Measurements from ENCODE around the gene GAREM1. TPM values are rescaled to one million over a fixed set of nuclear protein-coding genes. Genes with fewer than 3 reads are reported as not detected.

Gene GAREM1
- total and polyA plus RNA-seq, 4 donors, result 1.5 to 7.5 (median 2.0) TPM

DNA sequence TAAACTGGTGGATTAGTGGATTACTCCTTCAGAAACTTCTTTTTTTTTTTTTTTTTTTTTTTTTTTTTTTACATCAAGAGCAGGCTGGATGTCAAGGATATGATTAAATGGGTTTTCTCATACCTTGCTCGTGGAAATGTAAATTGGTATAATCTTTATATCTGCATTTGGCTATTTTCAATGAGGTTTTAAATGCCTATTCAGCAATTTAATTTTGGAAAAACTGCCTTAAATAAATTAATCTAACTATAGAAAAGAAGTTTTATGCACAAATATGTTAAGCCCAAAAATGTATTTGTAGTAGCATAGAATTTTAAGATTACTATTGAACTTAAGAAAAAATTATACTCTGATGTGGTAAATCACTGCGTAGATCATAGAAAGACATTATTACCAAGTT, 11.4 kb upstream of the GAREM1 start:
- TF ChIP-seq, protein P1, sequence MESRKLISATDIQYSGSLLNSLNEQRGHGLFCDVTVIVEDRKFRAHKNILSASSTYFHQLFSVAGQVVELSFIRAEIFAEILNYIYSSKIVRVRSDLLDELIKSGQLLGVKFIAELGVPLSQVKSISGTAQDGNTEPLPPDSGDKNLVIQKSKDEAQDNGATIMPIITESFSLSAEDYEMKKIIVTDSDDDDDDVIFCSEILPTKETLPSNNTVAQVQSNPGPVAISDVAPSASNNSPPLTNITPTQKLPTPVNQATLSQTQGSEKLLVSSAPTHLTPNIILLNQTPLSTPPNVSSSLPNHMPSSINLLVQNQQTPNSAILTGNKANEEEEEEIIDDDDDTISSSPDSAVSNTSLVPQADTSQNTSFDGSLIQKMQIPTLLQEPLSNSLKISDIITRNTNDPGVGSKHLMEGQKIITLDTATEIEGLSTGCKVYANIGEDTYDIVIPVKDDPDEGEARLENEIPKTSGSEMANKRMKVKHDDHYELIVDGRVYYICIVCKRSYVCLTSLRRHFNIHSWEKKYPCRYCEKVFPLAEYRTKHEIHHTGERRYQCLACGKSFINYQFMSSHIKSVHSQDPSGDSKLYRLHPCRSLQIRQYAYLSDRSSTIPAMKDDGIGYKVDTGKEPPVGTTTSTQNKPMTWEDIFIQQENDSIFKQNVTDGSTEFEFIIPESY (IDR thresholded peaks at IDR 0.05), result no peak
- no peak for TF ChIP-seq TAF1 (conservative IDR thresholded peaks at IDR 0.05)
- no peak for TF ChIP-seq JUND (IDR thresholded peaks at IDR 0.05)
- no peak for TF ChIP-seq SP1 (IDR thresholded peaks at IDR 0.05)
- TF ChIP-seq FOXA1 (IDR thresholded peaks at IDR 0.05), result no peak
- TF ChIP-seq FOXA2 (IDR thresholded peaks at IDR 0.05), result no peak
- TF ChIP-seq, protein P2, sequence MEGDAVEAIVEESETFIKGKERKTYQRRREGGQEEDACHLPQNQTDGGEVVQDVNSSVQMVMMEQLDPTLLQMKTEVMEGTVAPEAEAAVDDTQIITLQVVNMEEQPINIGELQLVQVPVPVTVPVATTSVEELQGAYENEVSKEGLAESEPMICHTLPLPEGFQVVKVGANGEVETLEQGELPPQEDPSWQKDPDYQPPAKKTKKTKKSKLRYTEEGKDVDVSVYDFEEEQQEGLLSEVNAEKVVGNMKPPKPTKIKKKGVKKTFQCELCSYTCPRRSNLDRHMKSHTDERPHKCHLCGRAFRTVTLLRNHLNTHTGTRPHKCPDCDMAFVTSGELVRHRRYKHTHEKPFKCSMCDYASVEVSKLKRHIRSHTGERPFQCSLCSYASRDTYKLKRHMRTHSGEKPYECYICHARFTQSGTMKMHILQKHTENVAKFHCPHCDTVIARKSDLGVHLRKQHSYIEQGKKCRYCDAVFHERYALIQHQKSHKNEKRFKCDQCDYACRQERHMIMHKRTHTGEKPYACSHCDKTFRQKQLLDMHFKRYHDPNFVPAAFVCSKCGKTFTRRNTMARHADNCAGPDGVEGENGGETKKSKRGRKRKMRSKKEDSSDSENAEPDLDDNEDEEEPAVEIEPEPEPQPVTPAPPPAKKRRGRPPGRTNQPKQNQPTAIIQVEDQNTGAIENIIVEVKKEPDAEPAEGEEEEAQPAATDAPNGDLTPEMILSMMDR (IDR thresholded peaks at IDR 0.05; ENCODE audit: low read depth, low read length, missing input control), result no peak
- TF ChIP-seq RAD21 (IDR thresholded peaks at IDR 0.05), result no peak
- no peak for TF ChIP-seq YY1 (IDR thresholded peaks at IDR 0.05)
- TF ChIP-seq, protein P3, sequence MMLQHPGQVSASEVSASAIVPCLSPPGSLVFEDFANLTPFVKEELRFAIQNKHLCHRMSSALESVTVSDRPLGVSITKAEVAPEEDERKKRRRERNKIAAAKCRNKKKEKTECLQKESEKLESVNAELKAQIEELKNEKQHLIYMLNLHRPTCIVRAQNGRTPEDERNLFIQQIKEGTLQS (IDR thresholded peaks at IDR 0.05), result no peak
- TF ChIP-seq HNF4A (conservative IDR thresholded peaks at IDR 0.05), result no peak
- TF ChIP-seq, protein P4, sequence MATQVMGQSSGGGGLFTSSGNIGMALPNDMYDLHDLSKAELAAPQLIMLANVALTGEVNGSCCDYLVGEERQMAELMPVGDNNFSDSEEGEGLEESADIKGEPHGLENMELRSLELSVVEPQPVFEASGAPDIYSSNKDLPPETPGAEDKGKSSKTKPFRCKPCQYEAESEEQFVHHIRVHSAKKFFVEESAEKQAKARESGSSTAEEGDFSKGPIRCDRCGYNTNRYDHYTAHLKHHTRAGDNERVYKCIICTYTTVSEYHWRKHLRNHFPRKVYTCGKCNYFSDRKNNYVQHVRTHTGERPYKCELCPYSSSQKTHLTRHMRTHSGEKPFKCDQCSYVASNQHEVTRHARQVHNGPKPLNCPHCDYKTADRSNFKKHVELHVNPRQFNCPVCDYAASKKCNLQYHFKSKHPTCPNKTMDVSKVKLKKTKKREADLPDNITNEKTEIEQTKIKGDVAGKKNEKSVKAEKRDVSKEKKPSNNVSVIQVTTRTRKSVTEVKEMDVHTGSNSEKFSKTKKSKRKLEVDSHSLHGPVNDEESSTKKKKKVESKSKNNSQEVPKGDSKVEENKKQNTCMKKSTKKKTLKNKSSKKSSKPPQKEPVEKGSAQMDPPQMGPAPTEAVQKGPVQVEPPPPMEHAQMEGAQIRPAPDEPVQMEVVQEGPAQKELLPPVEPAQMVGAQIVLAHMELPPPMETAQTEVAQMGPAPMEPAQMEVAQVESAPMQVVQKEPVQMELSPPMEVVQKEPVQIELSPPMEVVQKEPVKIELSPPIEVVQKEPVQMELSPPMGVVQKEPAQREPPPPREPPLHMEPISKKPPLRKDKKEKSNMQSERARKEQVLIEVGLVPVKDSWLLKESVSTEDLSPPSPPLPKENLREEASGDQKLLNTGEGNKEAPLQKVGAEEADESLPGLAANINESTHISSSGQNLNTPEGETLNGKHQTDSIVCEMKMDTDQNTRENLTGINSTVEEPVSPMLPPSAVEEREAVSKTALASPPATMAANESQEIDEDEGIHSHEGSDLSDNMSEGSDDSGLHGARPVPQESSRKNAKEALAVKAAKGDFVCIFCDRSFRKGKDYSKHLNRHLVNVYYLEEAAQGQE (IDR thresholded peaks at IDR 0.05), result no peak
- no peak for TF ChIP-seq GABPA (IDR thresholded peaks at IDR 0.05 in 1 of 2, conservative IDR thresholded peaks at IDR 0.05 in 1 of 2)
- no peak for TF ChIP-seq RXRA (IDR thresholded peaks at IDR 0.05)
- TF ChIP-seq EGR1 (IDR thresholded peaks at IDR 0.05; ENCODE audit: low read depth in 2 of 2), result no peak
- TF ChIP-seq, protein P5, sequence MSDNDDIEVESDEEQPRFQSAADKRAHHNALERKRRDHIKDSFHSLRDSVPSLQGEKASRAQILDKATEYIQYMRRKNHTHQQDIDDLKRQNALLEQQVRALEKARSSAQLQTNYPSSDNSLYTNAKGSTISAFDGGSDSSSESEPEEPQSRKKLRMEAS (IDR thresholded peaks at IDR 0.05), result no peak
- TF ChIP-seq NR2F2 (IDR thresholded peaks at IDR 0.05), result no peak
- Histone ChIP-seq H3K9ac (ENCODE audit: low read depth in 1 of 2, low read length in 2 of 2) (no peak overlapping the region), H3K9me3 (ENCODE audit: control insufficient read depth in 4 of 4, low read length in 3 of 4) (no peaks in the 10 kb centered on the region), H3K4me1 (ENCODE audit: control insufficient read depth in 4 of 4, insufficient read depth in 4 of 4, low read length in 3 of 4) (no peaks in the 10 kb centered on the region), H3K36me3 (ENCODE audit: control insufficient read depth in 4 of 4, insufficient read depth in 3 of 4, low read depth in 1 of 4, low read length in 3 of 4) (no peaks in the 10 kb centered on the region), H3K27me3 (ENCODE audit: control insufficient read depth in 4 of 4, insufficient read depth in 4 of 4, low read length in 3 of 4) (no peaks in the 10 kb centered on the region), H3K4me3 (ENCODE audit: low read depth in 1 of 3, low read length in 3 of 3) (no peak overlapping the region), H3K27ac (ENCODE audit: low read depth in 1 of 2, low read length in 2 of 2) (no peak overlapping the region)
- 90% methylated on average over 2 of the region's 2 CpGs for WGBS
- no peak for DNase-seq (ENCODE audit: low spot score)

DNA sequence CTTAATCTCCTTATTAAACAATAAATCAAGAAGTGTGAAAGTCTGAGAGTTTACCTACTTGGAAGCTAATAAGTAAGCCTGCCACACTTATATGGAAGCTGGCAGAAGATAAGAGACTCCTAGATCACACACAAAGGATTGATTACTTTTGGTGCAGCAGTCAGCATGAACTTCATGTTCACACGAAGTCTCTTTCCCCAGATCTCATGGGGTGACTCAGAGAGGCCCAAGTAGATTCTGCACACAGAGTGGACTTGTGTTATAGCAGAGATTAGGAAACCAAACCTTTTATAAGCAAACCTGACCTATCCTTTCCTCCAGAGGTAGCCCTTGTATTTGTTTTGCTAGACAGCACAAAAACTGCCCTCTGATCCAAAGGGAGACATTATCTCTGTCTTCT, 9.9 kb upstream of the GAREM1 start:
- TF ChIP-seq RXRA (IDR thresholded peaks at IDR 0.05) (no peak), FOXA1 (IDR thresholded peaks at IDR 0.05) (no peak)
- TF ChIP-seq, protein P3 (IDR thresholded peaks at IDR 0.05), result no peak
- TF ChIP-seq, protein P5 (IDR thresholded peaks at IDR 0.05), result no peak

More for the DNA sequence above, 9.9 kb upstream of the GAREM1 start:
- no peak overlapping the region for H3K9ac ChIP-seq (ENCODE audit: low read depth in 1 of 2, low read length in 2 of 2)
- WGBS, result 47% methylated on average over 1 of the region's 1 CpG
- H3K4me1 ChIP-seq (ENCODE audit: control insufficient read depth in 4 of 4, insufficient read depth in 4 of 4, low read length in 3 of 4), result no peaks in the 10 kb centered on the region
- no peaks in the 10 kb centered on the region for H3K27me3 ChIP-seq (ENCODE audit: control insufficient read depth in 4 of 4, insufficient read depth in 4 of 4, low read length in 3 of 4)
- no peaks in the 10 kb centered on the region for H3K9me3 ChIP-seq (ENCODE audit: control insufficient read depth in 4 of 4, low read length in 3 of 4)
- no peak overlapping the region for H3K27ac ChIP-seq (ENCODE audit: low read depth in 1 of 2, low read length in 2 of 2)
- no peak for DNase-seq (ENCODE audit: low spot score)
- H3K36me3 ChIP-seq (ENCODE audit: control insufficient read depth in 4 of 4, insufficient read depth in 3 of 4, low read depth in 1 of 4, low read length in 3 of 4), result no peaks in the 10 kb centered on the region
- no peak overlapping the region for H3K4me3 ChIP-seq (ENCODE audit: low read depth in 1 of 3, low read length in 3 of 3)
